Mucosa of stomach (tissue), 1 donor: ENCODE measurements around the gene CD48.

ENCODE experiments used
- H3K27me3 ChIP-seq: one replicate; pipeline ENCODE4 v1.7.0; 2013; ENCODE audit warnings: mild to moderate bottlenecking, low read length; ENCODE audit not compliant: control insufficient read depth, insufficient read depth
- H3K36me3 ChIP-seq: one replicate; pipeline ENCODE4 v1.7.0; 2013; ENCODE audit warnings: low read length; ENCODE audit not compliant: control insufficient read depth, insufficient read depth
- H3K4me1 ChIP-seq: one replicate; pipeline ENCODE4 v1.7.0; 2013; ENCODE audit warnings: mild to moderate bottlenecking, low read length; ENCODE audit not compliant: control insufficient read depth, insufficient read depth
- H3K4me3 ChIP-seq: one replicate; pipeline ENCODE4 v1.7.0; 2013; ENCODE audit warnings: low read length
- H3K9ac ChIP-seq: one replicate; pipeline ENCODE4 v1.7.0; 2013; ENCODE audit warnings: mild to moderate bottlenecking, low read length, moderate library complexity
- H3K9me3 ChIP-seq: one replicate; pipeline ENCODE4 v1.7.0; 2013; ENCODE audit warnings: mild to moderate bottlenecking, low read length, moderate library complexity; ENCODE audit not compliant: control insufficient read depth
- donor health status: Pancreatic carcinoma.

The CD48 gene

GRCh38 chr1:160639652-160640051 is 72.0 kb downstream of the CD48 start:
- Histone ChIP-seq H3K4me3 (no peak overlapping the region), H3K27me3 (no peaks in the 10 kb centered on the region), H3K4me1 (peaks cover 9% of the 10 kb centered on the region), H3K9me3 (no peaks in the 10 kb centered on the region), H3K36me3 (no peaks in the 10 kb centered on the region), H3K9ac (peak overlapping the region; percentile 19)

DNA sequence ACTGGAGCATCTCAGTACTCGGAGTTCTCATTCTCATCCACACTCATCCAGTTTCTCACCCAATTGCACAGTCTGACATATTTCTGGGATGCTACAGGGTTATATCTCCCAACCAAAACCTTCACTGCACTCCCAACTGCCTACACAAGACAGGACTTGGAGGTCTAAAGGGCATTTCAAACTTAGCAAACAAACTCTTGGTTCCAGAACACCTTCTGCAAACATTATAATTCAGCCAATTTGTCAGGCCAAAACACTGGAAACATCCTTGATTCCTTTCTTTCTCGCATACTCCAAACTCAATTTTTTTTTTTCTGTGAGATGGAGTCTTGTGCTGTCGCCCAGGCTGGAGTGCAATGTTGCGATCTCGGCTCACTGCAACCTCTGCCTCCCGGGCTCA is 72.7 kb downstream of the CD48 start:
- Histone ChIP-seq H3K9me3 (no peaks in the 10 kb centered on the region), H3K36me3 (no peaks in the 10 kb centered on the region), H3K4me3 (no peak overlapping the region), H3K27me3 (no peaks in the 10 kb centered on the region), H3K4me1 (peaks cover 9% of the 10 kb centered on the region), H3K9ac (no peak overlapping the region)

GRCh38 chr1:160638540-160638857 is 73.1 kb downstream of the CD48 start:
- no peak overlapping the region for H3K4me3 ChIP-seq
- H3K9ac ChIP-seq: no peak overlapping the region
- peaks cover 9% of the 10 kb centered on the region for H3K4me1 ChIP-seq

GRCh38 chr1:160637821-160638539 is 73.6 kb downstream of the CD48 start:
- no peaks in the 10 kb centered on the region for H3K36me3 ChIP-seq
- H3K27me3 ChIP-seq: no peaks in the 10 kb centered on the region
- no peak overlapping the region for H3K4me3 ChIP-seq
- H3K9me3 ChIP-seq: no peaks in the 10 kb centered on the region
- H3K9ac ChIP-seq: no peak overlapping the region
- H3K4me1 ChIP-seq: peaks cover 9% of the 10 kb centered on the region

More at GRCh38 chr1:160638540-160638857, 73.1 kb downstream of the CD48 start:
- H3K36me3 ChIP-seq: no peaks in the 10 kb centered on the region
- H3K27me3 ChIP-seq: no peaks in the 10 kb centered on the region
- no peaks in the 10 kb centered on the region for H3K9me3 ChIP-seq

- Histone ChIP-seq H3K4me1 (peaks cover 9% of the 10 kb centered on the region), H3K9me3 (no peaks in the 10 kb centered on the region), H3K27me3 (no peaks in the 10 kb centered on the region), H3K9ac (no peak overlapping the region), H3K36me3 (no peaks in the 10 kb centered on the region), H3K4me3 (no peak overlapping the region)
These were observed 74.6 kb downstream of the CD48 start for GRCh38 chr1:160637065-160637464.

GRCh38 chr1:160636547-160636946 is 75.1 kb downstream of the CD48 start:
- Histone ChIP-seq H3K36me3 (no peaks in the 10 kb centered on the region), H3K4me1 (peaks cover 9% of the 10 kb centered on the region), H3K4me3 (no peak overlapping the region), H3K9me3 (no peaks in the 10 kb centered on the region), H3K27me3 (no peaks in the 10 kb centered on the region), H3K9ac (no peak overlapping the region)

GRCh38 chr1:160636076-160636475 is 75.5 kb downstream of the CD48 start:
- Histone ChIP-seq H3K4me1 (peaks cover 9% of the 10 kb centered on the region), H3K9ac (no peak overlapping the region), H3K27me3 (no peaks in the 10 kb centered on the region), H3K4me3 (no peak overlapping the region), H3K9me3 (no peaks in the 10 kb centered on the region), H3K36me3 (no peaks in the 10 kb centered on the region)

DNA sequence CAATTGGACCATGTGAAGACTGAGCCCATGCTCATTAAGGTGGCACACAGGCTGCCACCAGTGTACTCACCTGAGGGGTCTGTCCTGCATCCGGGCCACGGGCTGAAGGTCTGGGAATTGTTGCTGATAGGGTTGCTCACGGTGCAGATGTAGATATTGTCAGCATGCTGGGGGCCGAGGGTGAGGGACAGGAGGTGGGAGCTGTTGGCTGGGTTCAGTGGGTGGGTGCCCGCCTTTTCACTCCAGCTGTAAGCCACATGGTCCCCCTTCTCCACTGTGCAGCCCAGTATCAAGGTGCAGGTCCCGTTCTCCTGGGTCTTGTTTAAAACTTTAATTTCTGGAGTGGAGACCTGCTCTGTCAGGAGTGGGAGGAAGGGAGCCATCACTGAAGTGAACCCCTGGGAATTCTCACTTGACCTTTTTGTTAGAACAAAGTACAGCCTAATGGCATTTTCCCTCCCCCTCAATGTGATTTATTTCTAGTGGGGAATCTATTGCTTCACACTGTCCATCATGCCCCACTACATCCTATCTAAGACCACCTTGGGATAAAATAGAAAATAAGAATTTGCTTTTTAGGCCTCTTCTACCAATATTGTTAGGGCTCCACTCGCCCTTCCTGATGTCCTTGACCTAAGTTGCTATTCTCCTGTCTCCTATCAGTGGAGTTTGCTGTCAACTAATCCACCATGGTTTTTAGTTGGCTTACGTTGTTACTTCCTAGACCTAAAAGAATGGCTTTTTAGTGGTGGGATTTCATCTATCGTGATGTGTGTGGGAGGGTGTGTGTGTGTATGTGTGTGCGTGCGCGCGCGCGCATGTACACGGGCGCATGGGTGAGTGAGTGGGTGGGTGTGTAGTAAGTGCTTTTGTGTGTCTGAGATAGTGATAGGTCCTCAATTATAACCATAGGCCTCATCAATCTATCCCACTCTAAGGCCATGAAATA is 76.8 kb downstream of the CD48 start:
- no peak overlapping the region for H3K9ac ChIP-seq
- H3K27me3 ChIP-seq: no peaks in the 10 kb centered on the region
- no peaks in the 10 kb centered on the region for H3K36me3 ChIP-seq
- H3K4me1 ChIP-seq: peaks cover 7% of the 10 kb centered on the region
- H3K4me3 ChIP-seq: no peak overlapping the region
- no peaks in the 10 kb centered on the region for H3K9me3 ChIP-seq

GRCh38 chr1:160633330-160633903 is 78.2 kb downstream of the CD48 start:
- Histone ChIP-seq H3K9ac (no peak overlapping the region), H3K36me3 (no peaks in the 10 kb centered on the region), H3K4me1 (no peaks in the 10 kb centered on the region), H3K9me3 (no peaks in the 10 kb centered on the region), H3K4me3 (no peak overlapping the region), H3K27me3 (no peaks in the 10 kb centered on the region)

- H3K9ac ChIP-seq: no peak overlapping the region
- H3K27me3 ChIP-seq: no peaks in the 10 kb centered on the region
- peaks cover 6% of the 10 kb centered on the region for H3K4me1 ChIP-seq
- no peaks in the 10 kb centered on the region for H3K9me3 ChIP-seq
- H3K36me3 ChIP-seq: no peaks in the 10 kb centered on the region
- no peak overlapping the region for H3K4me3 ChIP-seq
These were observed 79.5 kb downstream of the CD48 start for GRCh38 chr1:160631983-160632625.

DNA sequence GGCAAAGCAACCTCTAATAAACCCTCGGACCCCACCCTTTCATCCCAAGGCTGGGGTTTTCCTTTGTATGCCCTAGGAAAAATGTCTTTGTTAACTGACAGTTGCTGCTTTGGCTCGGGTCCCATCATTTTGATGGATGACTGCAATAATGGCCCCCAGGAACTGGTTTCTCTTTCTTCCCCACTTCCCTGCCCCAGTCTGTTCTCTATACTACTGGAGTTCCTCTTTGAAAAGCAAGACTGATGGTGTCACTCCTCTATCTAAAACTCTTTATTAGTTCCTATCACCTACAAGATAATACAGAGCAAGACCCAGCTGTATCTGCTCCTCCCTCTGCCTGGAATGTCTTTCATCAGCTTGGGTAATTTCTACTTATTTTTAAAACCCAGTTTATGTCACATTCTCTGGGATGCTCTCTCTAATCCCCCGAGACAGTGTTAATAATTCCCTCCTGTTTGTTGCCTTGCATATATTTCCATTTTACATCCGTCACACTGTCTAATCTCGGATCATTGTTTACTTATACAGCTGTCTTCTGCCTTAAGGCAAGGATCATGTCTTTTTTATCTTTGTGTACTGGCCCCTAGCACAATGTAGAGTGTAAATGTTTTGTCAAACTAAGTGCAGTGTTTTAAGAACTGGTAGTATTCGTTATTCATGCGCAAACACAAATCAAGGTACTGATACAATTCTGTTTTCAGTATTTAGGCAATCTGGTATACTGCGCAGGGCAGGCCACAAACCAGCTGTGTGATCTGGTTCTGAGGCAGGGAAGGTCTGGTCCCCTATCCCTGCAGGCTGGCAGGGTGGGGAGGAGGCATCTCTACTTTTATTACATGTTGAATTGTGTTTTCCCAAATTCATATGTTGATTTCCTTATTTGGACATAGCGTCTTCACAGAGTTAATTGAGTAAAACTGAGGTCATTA is 80.8 kb downstream of the CD48 start:
- Histone ChIP-seq H3K4me3 (no peak overlapping the region), H3K27me3 (no peaks in the 10 kb centered on the region), H3K9me3 (no peaks in the 10 kb centered on the region), H3K36me3 (no peaks in the 10 kb centered on the region), H3K9ac (no peak overlapping the region), H3K4me1 (peaks cover 9% of the 10 kb centered on the region)
